Thyroid gland (tissue), 4 donors: Measurements from ENCODE around the gene HDAC7. TPM values are rescaled to one million over a fixed set of nuclear protein-coding genes. Genes with fewer than 3 reads are reported as not detected.
"Not testable (repeated sequence)": the region's sequence is repeated elsewhere in the genome, so short reads cannot be mapped to it uniquely, and the experiment has no call there.

ENCODE experiments used
- DNase-seq, 2 donors: peaks; one replicate each; pipeline ENCODE4 v3.0.0-alpha.2; 2019
- H3K27ac ChIP-seq, 3 donors: fragments of 200-600 bp; sonication (generic); 1 replicate in 2 of 3; 2 replicates in 1 of 3; pipeline ENCODE4 v1.5.1; 2016 to 2019; ENCODE audit warnings: mild to moderate bottlenecking in 1 of 3, moderate library complexity in 1 of 3
- H3K27me3 ChIP-seq: fragments of 200-600 bp; sonication (generic); one replicate; pipeline ENCODE4 v1.5.1; 2019
- H3K36me3 ChIP-seq, 2 donors: fragments of 200-600 bp; sonication (generic); one replicate each; pipeline ENCODE4 v1.5.1; 2016 to 2019
- H3K4me1 ChIP-seq, 2 donors: fragments of 200-600 bp; sonication (generic); one replicate each; pipeline ENCODE4 v1.5.1; 2017 to 2019
- H3K4me3 ChIP-seq, 3 donors: fragments of 200-600 bp; sonication (generic); replicated peaks in 1 of 3; 1 replicate in 2 of 3; 2 replicates in 1 of 3; pipeline ENCODE4 v1.5.1; 2016; ENCODE audit warnings: mild to moderate bottlenecking in 1 of 3
- H3K9me3 ChIP-seq: fragments of 200-600 bp; sonication (generic); one replicate; pipeline ENCODE4 v1.5.1; 2017
- POLR2A ChIP-seq, 2 donors: fragments of 450-650 bp; IDR thresholded peaks; one replicate each; pipeline ENCODE4 v1.6.1; 2017; ENCODE audit warnings: antibody characterized with exemption in 2 of 2, mild to moderate bottlenecking in 2 of 2, moderate library complexity in 1 of 2
- WGBS, 2 donors: methylation state at CpG; one replicate each; pipeline ENCODE4 v1.1.5; 2017; 5-methylcytosine and 5-hydroxymethylcytosine counted together
- intact Hi-C: fragments of 100-400 bp; cut with DNase I; formaldehyde crosslinking; loops from one replicate; pipeline ENCODE4 v1.15.1; 2023
- total RNA-seq, 4 donors: library from RNA; depleted of rRNA; stranded (reverse); fragments of >200 nt; gene quantifications; one replicate each; pipeline ENCODE4 v1.2.3, GENCODE V29; 2016
- TF ChIP-seq, protein P1 (sequence below), 6 experiments: fragments of 200-600 bp in 3 of 6; fragments of 450-650 bp in 3 of 6; sonication (generic) in 3 of 6; IDR thresholded peaks; one replicate each; pipeline ENCODE4 v1.5.1; 2016 to 2019; ENCODE audit warnings: antibody characterized with exemption in 6 of 6, mild to moderate bottlenecking in 2 of 6, inconsistent platforms in 1 of 6, moderate library complexity in 1 of 6

HDAC7 gene
- total RNA-seq, 4 donors from 2014 or later: 44.5 to 61.9 (median 52.6) TPM

GRCh38 chr12:47813511-47814196 lies 6.0 kb downstream of the HDAC7 start:
- intact Hi-C loops: no loop called here
- Histone ChIP-seq H3K4me1 (peaks cover 71 to 98% of the 10 kb centered on the region in 2 donors), H3K36me3 (no peaks in the 10 kb centered on the region), H3K27me3 (no peaks in the 10 kb centered on the region), H3K4me3 (peak overlapping the region in 1 of 3 donors; percentile 16), H3K9me3 (no peaks in the 10 kb centered on the region), H3K27ac (peak overlapping the region; percentile 86 to 98 (median 94))
- TF ChIP-seq, protein P1, sequence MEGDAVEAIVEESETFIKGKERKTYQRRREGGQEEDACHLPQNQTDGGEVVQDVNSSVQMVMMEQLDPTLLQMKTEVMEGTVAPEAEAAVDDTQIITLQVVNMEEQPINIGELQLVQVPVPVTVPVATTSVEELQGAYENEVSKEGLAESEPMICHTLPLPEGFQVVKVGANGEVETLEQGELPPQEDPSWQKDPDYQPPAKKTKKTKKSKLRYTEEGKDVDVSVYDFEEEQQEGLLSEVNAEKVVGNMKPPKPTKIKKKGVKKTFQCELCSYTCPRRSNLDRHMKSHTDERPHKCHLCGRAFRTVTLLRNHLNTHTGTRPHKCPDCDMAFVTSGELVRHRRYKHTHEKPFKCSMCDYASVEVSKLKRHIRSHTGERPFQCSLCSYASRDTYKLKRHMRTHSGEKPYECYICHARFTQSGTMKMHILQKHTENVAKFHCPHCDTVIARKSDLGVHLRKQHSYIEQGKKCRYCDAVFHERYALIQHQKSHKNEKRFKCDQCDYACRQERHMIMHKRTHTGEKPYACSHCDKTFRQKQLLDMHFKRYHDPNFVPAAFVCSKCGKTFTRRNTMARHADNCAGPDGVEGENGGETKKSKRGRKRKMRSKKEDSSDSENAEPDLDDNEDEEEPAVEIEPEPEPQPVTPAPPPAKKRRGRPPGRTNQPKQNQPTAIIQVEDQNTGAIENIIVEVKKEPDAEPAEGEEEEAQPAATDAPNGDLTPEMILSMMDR (IDR thresholded peaks at IDR 0.05): peak in 1 of 6 experiments; percentile 3
- no peak for TF ChIP-seq POLR2A (IDR thresholded peaks at IDR 0.05)
- 65 to 71% methylated on average over 8 to 9 of the region's 9 CpGs for WGBS, 2 donors
- DNase-seq: no peak

GRCh38 chr12:47812797-47813510 lies 6.7 kb downstream of the HDAC7 start:
- Histone ChIP-seq H3K27ac (peak overlapping the region; percentile 86 to 98 (median 94)), H3K27me3 (no peaks in the 10 kb centered on the region), H3K4me3 (peak overlapping the region in 1 of 3 donors; percentile 16), H3K4me1 (peaks cover 73 to 98% of the 10 kb centered on the region in 2 donors), H3K36me3 (no peaks in the 10 kb centered on the region), H3K9me3 (no peaks in the 10 kb centered on the region)
- TF ChIP-seq POLR2A (IDR thresholded peaks at IDR 0.05): peak in 1 of 2 donors; percentile 49
- TF ChIP-seq, protein P1 (IDR thresholded peaks at IDR 0.05): peak in 1 of 6 experiments; percentile 8
- DNase-seq: peak; percentile 93 to 94
- intact Hi-C loops: no loop called here
- WGBS, 2 donors: 2 to 3% methylated on average over 18 to 29 of the region's 37 CpGs

- Histone ChIP-seq H3K4me1 (peaks cover 74 to 98% of the 10 kb centered on the region in 2 donors), H3K36me3 (no peaks in the 10 kb centered on the region), H3K27me3 (no peaks in the 10 kb centered on the region), H3K27ac (peak overlapping the region; percentile 86 to 98 (median 94)), H3K4me3 (peak overlapping the region in 1 of 3 donors; percentile 7), H3K9me3 (no peaks in the 10 kb centered on the region)
- WGBS, 2 donors: 56 to 58% methylated on average over 14 of the region's 14 CpGs
- peak; percentile 38 to 41 for DNase-seq
- intact Hi-C loops: no loop called here
- TF ChIP-seq, protein P1 (IDR thresholded peaks at IDR 0.05): no peak
- TF ChIP-seq POLR2A (IDR thresholded peaks at IDR 0.05): no peak
Observed at GRCh38 chr12:47811581-47812484, 7.9 kb downstream of the HDAC7 start.

GRCh38 chr12:47811072-47811396 lies 8.7 kb downstream of the HDAC7 start:
- Histone ChIP-seq H3K4me3 (no peak overlapping the region), H3K9me3 (no peaks in the 10 kb centered on the region), H3K36me3 (no peaks in the 10 kb centered on the region), H3K27me3 (no peaks in the 10 kb centered on the region), H3K4me1 (peaks cover 74 to 98% of the 10 kb centered on the region in 2 donors), H3K27ac (peak overlapping the region; percentile 86 to 98 (median 94))
- peak; percentile 79 to 80 for DNase-seq
- intact Hi-C loops: no loop called here
- WGBS, 2 donors: 24 to 33% methylated on average over 2 of the region's 2 CpGs
- TF ChIP-seq POLR2A (IDR thresholded peaks at IDR 0.05): no peak
- TF ChIP-seq, protein P1 (IDR thresholded peaks at IDR 0.05): no peak

GRCh38 chr12:47809518-47809917 lies 10.2 kb downstream of the HDAC7 start:
- 71 to 76% methylated on average over 9 of the region's 9 CpGs for WGBS, 2 donors
- H3K4me3 ChIP-seq, H3K9me3 ChIP-seq, H3K36me3 ChIP-seq, DNase-seq, H3K27me3 ChIP-seq, intact Hi-C loops: not testable (repeated sequence)
- peaks cover 84 to 98% of the 10 kb centered on the region in 2 donors for H3K4me1 ChIP-seq
- peak overlapping the region; percentile 86 to 98 (median 94) for H3K27ac ChIP-seq
